Hepatocyte (in vitro differentiated cells): Measurements from ENCODE around the gene SLCO2B1.

Experiments used
- EZH2 ChIP-seq: fragments of 200-600 bp; sonication (generic); IDR thresholded peaks from 2 replicates; pipeline ENCODE4 v1.6.1; 2016; ENCODE audit warnings: antibody characterized with exemption, mild to moderate bottlenecking, borderline replicate concordance
- EZH2phosphoT487 ChIP-seq: fragments of 200-600 bp; sonication (generic); IDR thresholded peaks from one replicate; pipeline ENCODE4 v1.6.1; 2018; ENCODE audit warnings: antibody characterized with exemption, mild to moderate bottlenecking, low read depth, moderate library complexity; ENCODE audit not compliant: unreplicated experiment, severe bottlenecking
- TF ChIP-seq, protein P1 (sequence below): fragments of 200-600 bp; sonication (generic); IDR thresholded peaks from 2 replicates; pipeline ENCODE4 v1.5.1; 2016; ENCODE audit warnings: antibody characterized with exemption, mild to moderate bottlenecking; ENCODE audit not compliant: poor library complexity

DNA sequence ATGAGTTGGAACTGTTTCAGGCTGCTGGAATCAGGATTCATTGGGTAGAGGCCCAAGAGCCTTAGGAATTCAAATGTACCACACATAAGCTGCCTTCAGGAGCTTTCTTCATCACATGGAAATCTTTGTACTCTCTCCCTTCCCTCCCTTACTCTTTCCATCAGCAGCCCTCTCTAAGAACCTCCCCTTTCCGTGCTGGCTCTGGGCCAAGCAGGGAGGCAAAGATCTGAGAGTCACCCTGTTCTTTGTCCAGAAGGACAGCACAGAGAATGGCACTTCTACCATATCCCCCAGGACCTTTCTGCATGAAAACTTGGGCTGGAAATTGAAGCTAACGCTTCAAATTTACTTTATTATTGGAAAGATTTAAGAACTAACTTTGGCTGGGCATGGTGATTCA is 69.0 kb downstream of the SLCO2B1 start:
- TF ChIP-seq, protein P1, sequence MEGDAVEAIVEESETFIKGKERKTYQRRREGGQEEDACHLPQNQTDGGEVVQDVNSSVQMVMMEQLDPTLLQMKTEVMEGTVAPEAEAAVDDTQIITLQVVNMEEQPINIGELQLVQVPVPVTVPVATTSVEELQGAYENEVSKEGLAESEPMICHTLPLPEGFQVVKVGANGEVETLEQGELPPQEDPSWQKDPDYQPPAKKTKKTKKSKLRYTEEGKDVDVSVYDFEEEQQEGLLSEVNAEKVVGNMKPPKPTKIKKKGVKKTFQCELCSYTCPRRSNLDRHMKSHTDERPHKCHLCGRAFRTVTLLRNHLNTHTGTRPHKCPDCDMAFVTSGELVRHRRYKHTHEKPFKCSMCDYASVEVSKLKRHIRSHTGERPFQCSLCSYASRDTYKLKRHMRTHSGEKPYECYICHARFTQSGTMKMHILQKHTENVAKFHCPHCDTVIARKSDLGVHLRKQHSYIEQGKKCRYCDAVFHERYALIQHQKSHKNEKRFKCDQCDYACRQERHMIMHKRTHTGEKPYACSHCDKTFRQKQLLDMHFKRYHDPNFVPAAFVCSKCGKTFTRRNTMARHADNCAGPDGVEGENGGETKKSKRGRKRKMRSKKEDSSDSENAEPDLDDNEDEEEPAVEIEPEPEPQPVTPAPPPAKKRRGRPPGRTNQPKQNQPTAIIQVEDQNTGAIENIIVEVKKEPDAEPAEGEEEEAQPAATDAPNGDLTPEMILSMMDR: no peak
- no peak for TF ChIP-seq EZH2
- no peak for TF ChIP-seq EZH2phosphoT487
